Muscle layer of colon (tissue), 2 donors: ENCODE measurements around the gene RAPGEF5.

Experiments used
- H3K27ac ChIP-seq: one replicate; pipeline ENCODE4 v1.7.0; 2013; ENCODE audit warnings: low read depth, mild to moderate bottlenecking, low read length, moderate library complexity
- H3K27me3 ChIP-seq, 2 donors: one replicate each; pipeline ENCODE4 v1.7.0; 2013; ENCODE audit warnings: low read length in 2 of 2, mild to moderate bottlenecking in 2 of 2; ENCODE audit not compliant: insufficient read depth in 2 of 2, control insufficient read depth in 1 of 2
- H3K36me3 ChIP-seq: one replicate; pipeline ENCODE4 v1.7.0; 2013; ENCODE audit warnings: mild to moderate bottlenecking, low read length; ENCODE audit not compliant: insufficient read depth
- H3K4me1 ChIP-seq: one replicate; pipeline ENCODE4 v1.7.0; 2013; ENCODE audit warnings: mild to moderate bottlenecking, low read length; ENCODE audit not compliant: insufficient read depth
- H3K4me3 ChIP-seq, 2 donors: one replicate each; pipeline ENCODE4 v1.7.0; 2013; ENCODE audit warnings: low read length in 2 of 2, low read depth in 1 of 2, mild to moderate bottlenecking in 1 of 2, moderate library complexity in 1 of 2
- H3K9ac ChIP-seq: one replicate; pipeline ENCODE4 v1.7.0; 2013; ENCODE audit warnings: low read length
- H3K9me3 ChIP-seq: one replicate; pipeline ENCODE4 v1.7.0; 2013; ENCODE audit warnings: mild to moderate bottlenecking, low read length
- donor health status: abdominal sarcoma.
- donor health status: Adenocarcinoma of cecum.

RAPGEF5 gene

GRCh38 chr7:22138886-22139285 is 218.1 kb downstream of the RAPGEF5 start:
- H3K27ac ChIP-seq, result no peak overlapping the region
- no peak overlapping the region for H3K9ac ChIP-seq
- no peaks in the 10 kb centered on the region for H3K4me1 ChIP-seq
- no peaks in the 10 kb centered on the region for H3K27me3 ChIP-seq
- H3K4me3 ChIP-seq, result no peak overlapping the region
- no peaks in the 10 kb centered on the region for H3K36me3 ChIP-seq
- H3K9me3 ChIP-seq, result no peaks in the 10 kb centered on the region

GRCh38 chr7:22138106-22138505 is 218.8 kb downstream of the RAPGEF5 start:
- H3K27ac ChIP-seq, result no peak overlapping the region

GRCh38 chr7:22137466-22137865 is 219.5 kb downstream of the RAPGEF5 start:
- Histone ChIP-seq H3K9me3 (no peaks in the 10 kb centered on the region), H3K4me1 (no peaks in the 10 kb centered on the region), H3K36me3 (no peaks in the 10 kb centered on the region), H3K9ac (no peak overlapping the region), H3K4me3 (no peak overlapping the region), H3K27ac (no peak overlapping the region), H3K27me3 (no peaks in the 10 kb centered on the region)

More at GRCh38 chr7:22138106-22138505, 218.8 kb downstream of the RAPGEF5 start:
- Histone ChIP-seq H3K36me3 (no peaks in the 10 kb centered on the region), H3K4me3 (no peak overlapping the region), H3K9me3 (no peaks in the 10 kb centered on the region), H3K4me1 (no peaks in the 10 kb centered on the region), H3K27me3 (no peaks in the 10 kb centered on the region), H3K9ac (no peak overlapping the region)

- Histone ChIP-seq H3K9me3 (no peaks in the 10 kb centered on the region), H3K4me1 (no peaks in the 10 kb centered on the region), H3K36me3 (no peaks in the 10 kb centered on the region), H3K4me3 (no peak overlapping the region), H3K9ac (no peak overlapping the region), H3K27me3 (no peaks in the 10 kb centered on the region), H3K27ac (no peak overlapping the region)
Observed at GRCh38 chr7:22137026-22137425, 219.9 kb downstream of the RAPGEF5 start.

- H3K27me3 ChIP-seq, result no peaks in the 10 kb centered on the region
- no peak overlapping the region for H3K4me3 ChIP-seq
- H3K4me1 ChIP-seq, result no peaks in the 10 kb centered on the region
- no peak overlapping the region for H3K9ac ChIP-seq
- no peak overlapping the region for H3K27ac ChIP-seq
- H3K36me3 ChIP-seq, result no peaks in the 10 kb centered on the region
- no peaks in the 10 kb centered on the region for H3K9me3 ChIP-seq
Observed at GRCh38 chr7:22129819-22130580, 227.0 kb downstream of the RAPGEF5 start.

GRCh38 chr7:22129166-22129565 is 227.8 kb downstream of the RAPGEF5 start:
- H3K4me1 ChIP-seq, result no peaks in the 10 kb centered on the region
- H3K27ac ChIP-seq, result no peak overlapping the region
- H3K36me3 ChIP-seq, result no peaks in the 10 kb centered on the region

GRCh38 chr7:22128528-22128920 is 228.4 kb downstream of the RAPGEF5 start:
- Histone ChIP-seq H3K4me1 (no peaks in the 10 kb centered on the region), H3K36me3 (no peaks in the 10 kb centered on the region), H3K4me3 (no peak overlapping the region), H3K9me3 (no peaks in the 10 kb centered on the region), H3K9ac (no peak overlapping the region), H3K27ac (no peak overlapping the region), H3K27me3 (no peaks in the 10 kb centered on the region)

More at GRCh38 chr7:22129166-22129565, 227.8 kb downstream of the RAPGEF5 start:
- no peaks in the 10 kb centered on the region for H3K27me3 ChIP-seq
- no peak overlapping the region for H3K9ac ChIP-seq
- no peaks in the 10 kb centered on the region for H3K9me3 ChIP-seq
- no peak overlapping the region for H3K4me3 ChIP-seq

GRCh38 chr7:22127835-22128527 is 229.0 kb downstream of the RAPGEF5 start:
- H3K9ac ChIP-seq, result no peak overlapping the region
- no peaks in the 10 kb centered on the region for H3K27me3 ChIP-seq
- no peak overlapping the region for H3K27ac ChIP-seq

GRCh38 chr7:22125436-22125835 is 231.5 kb downstream of the RAPGEF5 start:
- Histone ChIP-seq H3K36me3 (no peaks in the 10 kb centered on the region), H3K4me3 (no peak overlapping the region), H3K9ac (no peak overlapping the region), H3K9me3 (no peaks in the 10 kb centered on the region), H3K27me3 (no peaks in the 10 kb centered on the region), H3K4me1 (no peaks in the 10 kb centered on the region), H3K27ac (no peak overlapping the region)

More at GRCh38 chr7:22127835-22128527, 229.0 kb downstream of the RAPGEF5 start:
- H3K9me3 ChIP-seq, result no peaks in the 10 kb centered on the region
- H3K4me3 ChIP-seq, result no peak overlapping the region
- no peaks in the 10 kb centered on the region for H3K4me1 ChIP-seq
- no peaks in the 10 kb centered on the region for H3K36me3 ChIP-seq

GRCh38 chr7:22124941-22125340 is 232.0 kb downstream of the RAPGEF5 start:
- Histone ChIP-seq H3K9ac (no peak overlapping the region), H3K27ac (no peak overlapping the region), H3K27me3 (no peaks in the 10 kb centered on the region), H3K36me3 (no peaks in the 10 kb centered on the region), H3K9me3 (no peaks in the 10 kb centered on the region), H3K4me3 (no peak overlapping the region), H3K4me1 (no peaks in the 10 kb centered on the region)

GRCh38 chr7:22123139-22123538 is 233.8 kb downstream of the RAPGEF5 start:
- Histone ChIP-seq H3K4me1 (no peaks in the 10 kb centered on the region), H3K9me3 (no peaks in the 10 kb centered on the region), H3K9ac (no peak overlapping the region), H3K27ac (no peak overlapping the region), H3K36me3 (no peaks in the 10 kb centered on the region), H3K27me3 (no peaks in the 10 kb centered on the region), H3K4me3 (no peak overlapping the region)
